GM19328 (cell line): ENCODE results near the gene RFPL3.
"Not testable (repeated sequence)": the region's sequence is repeated elsewhere in the genome, so short reads cannot be mapped to it uniquely, and the experiment has no call there.

ENCODE experiments used
- ATAC-seq: cut with Tn5 transposase; IDR thresholded peaks from one replicate; pipeline ENCODE4 v1.9.1; 2021; ENCODE audit warnings: mild to moderate bottlenecking, moderate library complexity; ENCODE audit not compliant: unreplicated experiment

Gene RFPL3

DNA sequence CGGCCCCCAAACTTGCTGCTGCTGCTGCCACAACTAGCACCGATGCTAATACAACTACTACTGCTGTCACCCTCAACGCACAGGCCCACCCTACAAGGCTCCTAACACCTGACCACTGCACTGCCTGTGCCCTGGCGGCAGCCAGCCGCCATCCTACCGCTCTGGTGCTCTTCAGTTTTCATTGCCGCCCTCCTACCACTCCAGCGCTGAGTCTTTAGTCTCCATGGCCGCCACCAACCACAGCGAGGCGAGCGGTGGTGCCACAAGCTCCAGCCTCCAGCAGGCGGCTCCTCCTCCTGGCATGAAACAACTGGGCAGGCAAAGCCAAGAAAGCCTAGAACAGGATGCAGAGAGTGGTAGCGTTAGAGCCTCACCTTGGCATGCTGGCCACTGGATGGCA, 5.0 kb upstream of the RFPL3 start:
- ATAC-seq = no peak

- no peak for ATAC-seq
These were observed 4.4 kb upstream of the RFPL3 start for GRCh38 chr22:32353292-32353691.

GRCh38 chr22:32353840-32354239, 3.8 kb upstream of the RFPL3 start:
- ATAC-seq = no peak

DNA sequence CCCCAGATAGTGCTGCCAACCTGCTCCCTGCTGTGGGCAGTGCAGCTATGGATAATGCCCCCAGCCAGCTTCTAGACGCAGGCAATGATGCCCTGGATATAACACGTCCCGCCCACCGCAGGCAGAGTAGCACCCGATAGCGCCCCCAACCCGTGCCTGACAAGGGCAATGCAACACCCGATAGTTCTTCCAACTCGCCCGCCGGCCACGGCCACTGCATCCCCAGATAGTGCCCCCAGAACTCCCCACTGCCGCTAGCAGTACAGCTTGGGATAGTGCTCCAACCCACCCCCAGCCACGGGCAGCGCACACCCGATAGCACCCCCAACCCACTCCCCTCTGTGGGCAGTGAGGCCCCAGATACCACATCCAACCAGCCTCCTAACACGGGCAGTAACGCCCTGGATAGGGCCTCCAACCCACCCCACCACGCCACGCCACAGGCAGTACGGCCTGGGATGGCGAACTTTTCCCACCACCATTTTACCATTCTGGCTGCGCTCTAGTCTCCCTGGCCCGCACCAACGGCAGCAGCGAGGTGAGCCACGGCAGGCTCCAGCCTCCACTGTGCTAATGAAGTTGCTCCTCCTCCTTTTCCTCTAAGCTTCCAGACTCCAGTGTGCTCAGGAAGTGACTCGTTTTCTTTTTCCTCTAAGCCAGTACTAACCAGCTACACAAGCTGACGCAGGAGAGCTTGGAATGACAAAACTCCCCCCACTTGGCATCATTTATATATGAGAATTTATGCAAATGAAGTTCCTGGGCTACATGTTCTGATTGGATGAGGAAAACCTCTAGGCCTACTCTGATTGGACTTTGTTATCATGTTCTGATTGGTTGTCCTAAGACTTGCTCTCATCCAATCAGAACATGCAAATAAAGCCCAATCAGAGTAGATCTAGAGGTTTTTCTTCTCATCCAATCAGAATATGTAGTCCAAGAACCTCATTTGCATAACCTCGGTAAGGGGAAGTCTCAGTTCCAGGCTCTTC, 3.0 kb upstream of the RFPL3 start:
- ATAC-seq = no peak

DNA sequence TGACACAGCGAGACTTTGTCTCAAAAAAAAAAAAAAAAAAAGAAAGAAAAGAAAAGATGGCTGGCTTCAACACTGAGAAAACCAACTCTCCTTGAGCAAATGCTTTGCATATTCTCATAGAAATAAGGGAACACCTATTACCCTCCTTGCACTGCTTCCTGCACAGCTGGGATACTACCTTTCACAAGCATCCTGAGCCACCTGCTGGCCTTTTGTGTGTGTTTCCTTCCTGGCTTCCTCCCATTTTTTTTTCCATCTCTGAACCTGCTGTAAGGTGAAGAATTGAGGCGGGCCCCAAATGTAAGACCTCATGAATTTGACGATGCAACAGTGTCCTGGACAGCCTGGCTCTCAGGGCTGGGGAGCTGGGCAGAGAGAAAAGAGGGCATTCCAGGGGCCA, 1.9 kb upstream of the RFPL3 start:
- ATAC-seq = no peak

DNA sequence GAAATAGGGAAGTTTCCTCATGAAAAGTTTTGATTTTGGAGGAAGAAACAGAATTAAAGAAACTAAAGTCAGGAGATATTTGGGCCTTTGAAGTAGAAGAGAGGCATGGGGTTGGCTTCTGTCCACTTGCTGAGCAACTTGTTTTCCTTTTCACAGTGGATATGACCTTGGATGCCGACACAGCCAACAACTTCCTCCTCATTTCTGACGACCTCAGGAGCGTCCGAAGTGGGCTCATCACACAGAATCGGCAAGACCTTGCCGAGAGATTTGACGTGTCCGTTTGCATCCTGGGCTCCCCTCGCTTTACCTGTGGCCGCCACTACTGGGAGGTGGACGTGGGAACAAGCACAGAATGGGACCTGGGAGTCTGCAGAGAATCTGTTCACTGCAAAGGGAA, 2.4 kb downstream of the RFPL3 start:
- ATAC-seq = not testable (repeated sequence)

- no peak for ATAC-seq
These were observed 3.6 kb downstream of the RFPL3 start for GRCh38 chr22:32361257-32361656.

GRCh38 chr22:32364210-32364609, 6.5 kb downstream of the RFPL3 start:
- ATAC-seq = no peak

- ATAC-seq = no peak
These were observed 18.2 kb downstream of the RFPL3 start for GRCh38 chr22:32375678-32376450.

GRCh38 chr22:32376681-32377080, 19.0 kb downstream of the RFPL3 start:
- ATAC-seq = no peak

DNA sequence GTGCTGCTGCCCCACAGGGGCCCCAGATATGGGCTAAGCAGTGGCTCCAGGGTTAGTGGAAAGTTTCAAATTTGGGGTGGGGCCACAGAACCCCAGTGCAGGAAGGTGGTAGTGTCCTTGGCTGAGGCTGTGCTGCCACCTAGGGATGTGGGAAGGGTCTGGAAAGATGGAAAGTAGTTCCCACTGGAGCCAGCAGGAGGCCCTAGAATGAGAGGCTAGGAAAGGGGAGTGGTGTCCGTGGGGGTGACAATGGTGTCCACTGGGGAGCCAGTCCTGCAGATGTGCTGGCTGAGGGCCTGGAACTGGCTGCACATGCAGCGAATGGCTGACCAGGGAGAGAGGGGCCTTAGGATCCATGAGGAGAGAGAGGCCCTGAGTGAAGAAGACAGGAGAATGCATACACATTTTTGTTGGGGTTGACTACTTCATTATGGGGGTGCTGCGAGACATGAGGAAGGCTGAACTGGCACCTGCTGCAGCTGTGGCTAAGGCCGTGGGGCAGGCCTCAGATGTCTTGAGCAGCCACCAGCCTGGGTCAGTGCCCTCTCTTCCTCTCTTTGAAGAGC, 21.1 kb downstream of the RFPL3 start:
- ATAC-seq = no peak

GRCh38 chr22:32380991-32381390, 23.3 kb downstream of the RFPL3 start:
- ATAC-seq = no peak

DNA sequence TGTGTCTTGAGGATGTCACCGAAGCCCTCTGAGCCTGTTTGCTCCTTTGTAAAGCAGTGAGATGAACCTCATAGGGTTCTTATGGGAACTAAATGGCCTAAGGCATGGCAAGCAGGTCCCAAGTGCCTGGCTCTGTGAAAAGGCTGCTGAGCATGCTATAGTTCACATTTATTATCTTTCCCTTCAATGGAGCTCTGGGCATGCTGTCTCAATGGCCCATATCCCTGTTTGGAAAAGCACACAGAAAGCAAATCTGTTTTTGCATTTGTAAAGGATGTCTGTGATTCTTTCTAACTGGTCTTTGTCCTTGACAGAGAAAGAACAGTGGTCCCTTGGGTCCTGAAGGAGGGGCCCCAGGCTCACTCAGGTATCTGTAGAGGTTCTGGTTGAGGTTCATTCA, 28.0 kb downstream of the RFPL3 start:
- ATAC-seq = no peak

GRCh38 chr22:32389685-32390084, 32.0 kb downstream of the RFPL3 start:
- no peak for ATAC-seq

GRCh38 chr22:32395107-32395506, 37.4 kb downstream of the RFPL3 start:
- ATAC-seq = no peak

DNA sequence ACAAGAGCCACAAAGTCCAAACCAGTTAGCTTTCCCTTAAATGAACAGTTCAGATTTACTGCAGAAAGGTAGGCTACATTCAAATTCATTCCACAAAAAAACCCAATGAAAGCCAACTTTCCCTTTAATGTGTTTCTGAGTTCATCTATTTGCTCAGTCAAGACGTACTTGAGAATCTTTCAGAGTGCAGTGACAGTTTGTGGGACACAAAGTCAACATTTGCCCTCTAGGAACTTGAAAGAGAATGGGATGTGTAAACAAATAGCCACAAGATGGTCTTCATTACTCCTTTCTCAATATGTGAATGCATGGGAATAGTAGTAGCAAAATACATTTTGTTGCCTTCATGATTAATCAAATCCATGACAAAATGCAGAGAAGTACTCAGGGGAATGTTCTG, 38.6 kb downstream of the RFPL3 start:
- ATAC-seq = no peak

DNA sequence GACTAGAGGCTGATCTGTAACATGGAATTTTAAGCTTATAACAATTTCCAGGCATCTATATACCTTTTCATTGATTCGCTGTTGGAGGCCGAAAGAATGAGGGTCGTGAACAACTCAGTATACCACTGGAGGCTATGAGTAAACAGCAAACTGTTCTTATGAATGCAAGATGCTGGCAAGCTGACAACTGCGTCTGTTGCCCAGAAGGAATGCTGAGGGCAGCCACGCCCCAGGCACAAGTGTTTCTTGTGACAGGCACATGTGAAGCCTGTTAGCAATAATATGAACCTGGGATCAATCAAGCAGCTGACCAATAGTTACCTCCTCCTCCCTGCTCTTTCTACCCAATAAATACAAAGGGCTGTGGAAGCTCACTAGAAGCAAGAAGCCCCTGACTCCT, 39.1 kb downstream of the RFPL3 start:
- ATAC-seq = no peak

- no peak for ATAC-seq
These were observed 43.8 kb downstream of the RFPL3 start for GRCh38 chr22:32401486-32401885.

DNA sequence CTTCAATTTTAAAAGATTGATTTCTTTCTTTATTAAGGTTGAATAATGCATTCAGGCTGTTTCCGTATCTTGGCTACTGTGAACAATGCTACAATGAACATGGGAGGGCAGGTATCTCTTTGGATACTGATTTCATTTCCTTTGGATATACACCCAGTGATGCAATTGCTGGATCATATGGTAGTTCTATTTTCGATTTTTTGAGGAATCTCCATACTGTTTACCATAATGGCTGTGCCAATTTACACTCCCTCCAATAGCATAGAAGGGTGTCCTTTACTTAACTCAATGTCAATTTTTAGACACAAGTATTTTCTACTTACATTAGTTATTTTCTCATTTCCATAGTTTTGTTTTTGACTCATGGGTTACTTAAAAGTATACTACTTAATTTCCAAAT, 46.4 kb downstream of the RFPL3 start:
- no peak for ATAC-seq

- no peak for ATAC-seq
These were observed 49.6 kb downstream of the RFPL3 start for GRCh38 chr22:32407312-32407711.

DNA sequence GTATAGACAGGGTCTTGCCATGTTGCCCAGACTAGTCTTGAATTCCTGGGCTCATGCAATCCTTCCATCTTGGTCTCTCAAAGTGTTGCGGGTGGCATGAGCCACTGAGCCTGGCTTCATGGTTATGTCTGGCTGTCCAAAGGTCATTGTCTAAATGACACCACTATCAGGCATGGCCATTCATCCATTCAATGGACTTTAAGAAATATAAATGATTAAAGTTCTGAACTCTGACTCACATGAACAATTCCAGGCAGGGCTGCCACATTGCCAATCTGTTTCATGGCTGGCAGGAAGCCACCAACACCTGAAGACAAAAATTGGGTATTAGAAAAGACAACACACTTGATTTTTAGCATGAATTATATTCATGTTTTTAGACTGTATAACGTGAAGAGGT, 50.3 kb downstream of the RFPL3 start:
- ATAC-seq = no peak

GRCh38 chr22:32409977-32410376, 52.3 kb downstream of the RFPL3 start:
- no peak for ATAC-seq
